ACC112 (cell line): ENCODE measurements around the gene C1orf210.

Source experiments
- H2AFZ ChIP-seq: fragments of 200-600 bp; sonication (generic); one replicate; pipeline ENCODE4 v1.6.0; 2017; ENCODE audit warnings: antibody characterized with exemption, low read length; ENCODE audit not compliant: unreplicated experiment
- H3K27ac ChIP-seq: fragments of 200-600 bp; sonication (generic); 2 replicates; pipeline ENCODE4 v1.5.1; 2014; ENCODE audit warnings: low read depth, mild to moderate bottlenecking, antibody characterized with exemption, low read length, moderate library complexity
- H3K27me3 ChIP-seq: fragments of 200-600 bp; sonication (generic); 2 replicates; pipeline ENCODE4 v1.6.1; 2014; ENCODE audit warnings: mild to moderate bottlenecking, antibody characterized with exemption, low read length, moderate library complexity, mixed read lengths; ENCODE audit not compliant: insufficient read depth
- H3K36me3 ChIP-seq: fragments of 200-600 bp; sonication (generic); 2 replicates; pipeline ENCODE4 v1.6.1; 2016; ENCODE audit warnings: mild to moderate bottlenecking, antibody characterized with exemption, low read length, moderate library complexity, mixed read lengths; ENCODE audit not compliant: insufficient read depth
- H3K4me1 ChIP-seq: fragments of 200-600 bp; sonication (generic); one replicate; pipeline ENCODE4 v1.6.1; 2016; ENCODE audit warnings: low read length, mixed read lengths; ENCODE audit not compliant: insufficient read depth, unreplicated experiment, control insufficient read depth
- H3K4me3 ChIP-seq: fragments of 200-600 bp; sonication (generic); 2 replicates; pipeline ENCODE4 v1.5.1; 2014; ENCODE audit warnings: mild to moderate bottlenecking, low read depth, low read length
- H3K79me2 ChIP-seq: fragments of 200-600 bp; sonication (generic); one replicate; pipeline ENCODE4 v1.6.0; 2016; ENCODE audit warnings: low read length; ENCODE audit not compliant: control insufficient read depth, unreplicated experiment, insufficient read depth

Gene C1orf210

GRCh38 chr1:43311521-43311920, 26.1 kb upstream of the C1orf210 start:
- no peaks in the 10 kb centered on the region for H3K27me3 ChIP-seq
- no peak overlapping the region for H3K4me3 ChIP-seq
- H3K36me3 ChIP-seq, result no peaks in the 10 kb centered on the region
- no peaks in the 10 kb centered on the region for H3K4me1 ChIP-seq
- no peak overlapping the region for H2AFZ ChIP-seq
- no peaks in the 10 kb centered on the region for H3K79me2 ChIP-seq
- no peak overlapping the region for H3K27ac ChIP-seq

GRCh38 chr1:43309405-43310025, 24.1 kb upstream of the C1orf210 start:
- H3K27me3 ChIP-seq, result no peaks in the 10 kb centered on the region
- H3K4me3 ChIP-seq, result no peak overlapping the region
- H3K27ac ChIP-seq, result no peak overlapping the region
- H3K36me3 ChIP-seq, result no peaks in the 10 kb centered on the region
- H3K4me1 ChIP-seq, result no peaks in the 10 kb centered on the region
- H2AFZ ChIP-seq, result no peak overlapping the region
- H3K79me2 ChIP-seq, result no peaks in the 10 kb centered on the region

GRCh38 chr1:43308635-43309404, 23.4 kb upstream of the C1orf210 start:
- no peak overlapping the region for H3K4me3 ChIP-seq
- no peaks in the 10 kb centered on the region for H3K27me3 ChIP-seq
- H3K27ac ChIP-seq, result no peak overlapping the region
- no peak overlapping the region for H2AFZ ChIP-seq
- no peaks in the 10 kb centered on the region for H3K36me3 ChIP-seq
- H3K79me2 ChIP-seq, result no peaks in the 10 kb centered on the region
- H3K4me1 ChIP-seq, result no peaks in the 10 kb centered on the region

GRCh38 chr1:43307458-43308158, 22.2 kb upstream of the C1orf210 start:
- no peak overlapping the region for H3K27ac ChIP-seq
- H3K4me3 ChIP-seq, result no peak overlapping the region

GRCh38 chr1:43306688-43307457, 21.5 kb upstream of the C1orf210 start:
- Histone ChIP-seq H2AFZ (no peak overlapping the region), H3K36me3 (no peaks in the 10 kb centered on the region), H3K4me3 (no peak overlapping the region), H3K79me2 (no peaks in the 10 kb centered on the region), H3K27ac (no peak overlapping the region), H3K4me1 (no peaks in the 10 kb centered on the region), H3K27me3 (no peaks in the 10 kb centered on the region)

More at GRCh38 chr1:43307458-43308158, 22.2 kb upstream of the C1orf210 start:
- Histone ChIP-seq H3K27me3 (no peaks in the 10 kb centered on the region), H2AFZ (no peak overlapping the region), H3K79me2 (no peaks in the 10 kb centered on the region), H3K4me1 (no peaks in the 10 kb centered on the region), H3K36me3 (no peaks in the 10 kb centered on the region)

GRCh38 chr1:43305926-43306687, 20.7 kb upstream of the C1orf210 start:
- H3K36me3 ChIP-seq, result no peaks in the 10 kb centered on the region
- no peak overlapping the region for H3K4me3 ChIP-seq
- H3K79me2 ChIP-seq, result no peaks in the 10 kb centered on the region
- no peaks in the 10 kb centered on the region for H3K4me1 ChIP-seq
- H2AFZ ChIP-seq, result no peak overlapping the region
- no peaks in the 10 kb centered on the region for H3K27me3 ChIP-seq
- no peak overlapping the region for H3K27ac ChIP-seq

GRCh38 chr1:43305461-43305860, 20.1 kb upstream of the C1orf210 start:
- Histone ChIP-seq H3K27ac (no peak overlapping the region), H3K4me3 (no peak overlapping the region), H3K27me3 (no peaks in the 10 kb centered on the region), H3K36me3 (no peaks in the 10 kb centered on the region), H2AFZ (no peak overlapping the region), H3K79me2 (no peaks in the 10 kb centered on the region), H3K4me1 (no peaks in the 10 kb centered on the region)

- H3K36me3 ChIP-seq, result no peaks in the 10 kb centered on the region
- H2AFZ ChIP-seq, result no peak overlapping the region
- H3K27me3 ChIP-seq, result no peaks in the 10 kb centered on the region
- no peaks in the 10 kb centered on the region for H3K4me1 ChIP-seq
- H3K4me3 ChIP-seq, result no peak overlapping the region
- no peak overlapping the region for H3K27ac ChIP-seq
- H3K79me2 ChIP-seq, result no peaks in the 10 kb centered on the region
Observed at GRCh38 chr1:43304771-43305300, 19.5 kb upstream of the C1orf210 start.

- Histone ChIP-seq H3K4me3 (no peak overlapping the region), H3K27me3 (no peaks in the 10 kb centered on the region), H3K27ac (no peak overlapping the region), H3K4me1 (no peaks in the 10 kb centered on the region), H2AFZ (no peak overlapping the region), H3K79me2 (no peaks in the 10 kb centered on the region), H3K36me3 (no peaks in the 10 kb centered on the region)
Observed at GRCh38 chr1:43304314-43304681, 18.9 kb upstream of the C1orf210 start.
